ENCODE measurements around the gene OVCH1.

GRCh38 chr12:29426498-29426897 lies 71.0 kb downstream of the OVCH1 start:
- TF ChIP-seq CTCF (IDR thresholded peaks at IDR 0.05) (no peak), EZH2phosphoT487 (IDR thresholded peaks at IDR 0.05; ENCODE audit: borderline replicate concordance, low read depth) (no peak), RAD21 (IDR thresholded peaks at IDR 0.05; ENCODE audit: low read length) (no peak), CHD2 (IDR thresholded peaks at IDR 0.05; ENCODE audit: low read length, partially characterized antibody) (no peak), REST (IDR thresholded peaks at IDR 0.05; ENCODE audit: low read depth, low read length) (no peak), EP300 (IDR thresholded peaks at IDR 0.05; ENCODE audit: borderline replicate concordance in 1 of 2, low read depth in 1 of 2, low read length in 1 of 2) (no peak), SMC3 (IDR thresholded peaks at IDR 0.05; ENCODE audit: low read depth, low read length) (no peak), POLR2AphosphoS5 (IDR thresholded peaks at IDR 0.05; ENCODE audit: low read depth, low read length) (no peak), RXRA (IDR thresholded peaks at IDR 0.05; ENCODE audit: borderline replicate concordance, low read depth) (no peak), ZBTB33 (IDR thresholded peaks at IDR 0.05; ENCODE audit: borderline replicate concordance, low read depth) (no peak), SIN3A (IDR thresholded peaks at IDR 0.05; ENCODE audit: borderline replicate concordance, low read depth, low read length) (no peak)

Measured in SK-N-SH (cell line).